HAP-1 (cell line): ENCODE data around the gene CTTN.
"Not testable (repeated sequence)": the region's sequence is repeated elsewhere in the genome, so short reads cannot be mapped to it uniquely, and the experiment has no call there.

Experiments used
- DNase-seq, 2 experiments: peaks; one replicate each; pipeline ENCODE4 v3.0.0-alpha.2; 2016 to 2020; ENCODE audit warnings: low spot score in 2 of 2
- H3K27me3 ChIP-seq: fragments of 250-450 bp; sonication (Bioruptor Pico); 2 replicates; pipeline ENCODE4 v1.5.1; 2020; ENCODE audit warnings: low read depth, mild to moderate bottlenecking, moderate library complexity
- H3K36me3 ChIP-seq: fragments of 250-450 bp; sonication (Bioruptor Pico); replicated peaks from 2 replicates; pipeline ENCODE4 v1.5.1; 2020; ENCODE audit warnings: mild to moderate bottlenecking
- H3K4me1 ChIP-seq: fragments of 250-450 bp; sonication (Bioruptor Pico); 2 replicates; pipeline ENCODE4 v1.5.1; 2020; ENCODE audit warnings: mild to moderate bottlenecking
- H3K4me3 ChIP-seq: fragments of 250-450 bp; sonication (Bioruptor Pico); 2 replicates; pipeline ENCODE4 v1.5.1; 2020; ENCODE audit warnings: mild to moderate bottlenecking, moderate library complexity
- H3K9me3 ChIP-seq: fragments of 250-450 bp; sonication (Bioruptor Pico); 2 replicates; pipeline ENCODE4 v1.5.1; 2020; ENCODE audit warnings: mild to moderate bottlenecking, moderate library complexity
- in situ Hi-C: fragments of 300-500 bp; cut with MboI; formaldehyde crosslinking; loops from 3 replicates; pipeline ENCODE4 v1.14.3; 2020; ENCODE audit warnings: low sequenced_read_pairs, inconsistent platforms, mixed read lengths

Gene CTTN

DNA sequence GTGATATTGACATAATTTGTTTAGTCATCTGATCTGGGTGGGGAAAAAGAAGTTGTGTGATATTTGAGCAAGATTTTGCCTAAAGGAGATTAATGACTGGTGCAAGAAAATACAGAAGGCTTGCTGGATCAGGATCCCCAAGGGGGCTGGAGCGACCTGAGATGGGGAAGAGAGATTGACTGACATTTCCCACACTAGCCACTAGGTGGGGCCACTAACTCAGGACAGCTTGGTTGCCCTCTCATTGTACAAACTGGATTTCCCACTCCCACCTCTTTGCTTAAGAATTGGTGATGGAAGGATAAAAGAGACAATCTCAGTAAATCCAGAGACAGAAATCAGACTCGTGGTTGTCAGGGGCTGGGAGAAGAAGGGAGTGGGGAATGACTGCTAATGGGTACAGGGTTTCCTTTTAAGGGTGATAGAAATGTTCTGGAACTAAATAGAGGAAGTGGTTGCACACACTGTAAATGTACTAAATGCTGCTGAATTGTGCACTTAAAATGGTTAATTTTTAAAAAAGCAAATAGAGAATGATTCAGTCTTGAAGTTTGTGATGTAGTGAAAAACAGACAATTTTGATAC is 50.7 kb downstream of the CTTN start:
- Histone ChIP-seq H3K4me1 (no peaks in the 10 kb centered on the region), H3K4me3 (no peak overlapping the region), H3K27me3 (no peaks in the 10 kb centered on the region), H3K9me3 (no peaks in the 10 kb centered on the region), H3K36me3 (no peaks in the 10 kb centered on the region)
- in situ Hi-C loops = no loop called here
- DNase-seq = no peak

DNA sequence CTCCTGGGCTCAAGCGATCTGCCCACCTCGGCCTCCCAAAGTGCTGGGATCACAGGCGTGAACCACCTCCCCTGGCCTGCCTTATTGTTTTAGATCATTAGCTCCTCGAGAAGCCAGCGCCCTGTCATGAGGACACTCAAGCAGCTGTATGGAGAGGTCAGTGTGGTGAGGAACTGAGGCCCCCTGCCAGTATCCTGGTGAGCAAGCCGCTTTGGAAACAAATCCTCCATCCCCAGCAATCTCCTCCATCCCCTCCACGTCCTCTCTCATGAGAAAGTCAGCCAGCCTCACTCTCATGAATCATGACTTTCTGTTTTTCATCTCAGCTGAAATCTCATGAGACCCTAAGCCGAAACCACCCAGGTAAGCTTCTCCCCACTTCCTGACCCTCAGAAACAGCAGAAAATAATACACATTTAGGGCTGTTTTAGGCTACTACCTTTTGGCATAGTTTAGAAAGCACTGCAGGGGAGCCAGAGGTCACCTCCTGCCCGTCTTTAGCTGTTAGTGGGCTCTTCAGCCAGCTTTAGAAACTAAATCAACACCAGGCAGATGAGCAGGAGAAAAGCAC is 56.0 kb downstream of the CTTN start:
- no peak overlapping the region for H3K4me3 ChIP-seq
- no peaks in the 10 kb centered on the region for H3K4me1 ChIP-seq
- in situ Hi-C loops = loop anchor here (25.0 kb wide), 1 partner anchor 958 kb away; no protein-coding TSS in a partner anchor
- no peaks in the 10 kb centered on the region for H3K36me3 ChIP-seq
- DNase-seq = no peak
- H3K9me3 ChIP-seq = no peaks in the 10 kb centered on the region
- H3K27me3 ChIP-seq = no peaks in the 10 kb centered on the region

DNA sequence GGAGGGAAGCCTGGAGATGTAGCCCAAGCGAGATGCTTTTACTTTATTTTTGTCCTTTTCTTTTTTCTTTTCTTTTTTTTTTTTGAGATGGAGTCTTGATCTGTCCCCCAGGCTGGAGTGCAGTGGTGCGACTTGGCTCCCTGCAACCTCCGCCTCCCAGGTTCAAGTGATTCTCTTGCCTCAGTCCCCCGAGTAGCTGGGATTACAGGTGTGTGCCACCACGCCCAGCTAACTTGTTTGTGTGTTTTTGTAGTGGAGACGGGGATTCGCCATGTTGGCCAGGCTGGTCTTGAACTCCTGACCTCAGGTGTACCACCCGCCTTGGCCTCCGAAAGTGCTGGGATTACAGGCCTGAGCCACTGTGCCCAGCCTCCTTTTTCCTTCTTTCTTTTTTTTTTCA is 56.5 kb downstream of the CTTN start:
- not testable (repeated sequence) for H3K36me3 ChIP-seq, H3K4me3 ChIP-seq, H3K4me1 ChIP-seq, H3K27me3 ChIP-seq, H3K9me3 ChIP-seq, DNase-seq
- in situ Hi-C loops = loop anchor here (25.0 kb wide), 1 partner anchor 957 kb away; no protein-coding TSS in a partner anchor

DNA sequence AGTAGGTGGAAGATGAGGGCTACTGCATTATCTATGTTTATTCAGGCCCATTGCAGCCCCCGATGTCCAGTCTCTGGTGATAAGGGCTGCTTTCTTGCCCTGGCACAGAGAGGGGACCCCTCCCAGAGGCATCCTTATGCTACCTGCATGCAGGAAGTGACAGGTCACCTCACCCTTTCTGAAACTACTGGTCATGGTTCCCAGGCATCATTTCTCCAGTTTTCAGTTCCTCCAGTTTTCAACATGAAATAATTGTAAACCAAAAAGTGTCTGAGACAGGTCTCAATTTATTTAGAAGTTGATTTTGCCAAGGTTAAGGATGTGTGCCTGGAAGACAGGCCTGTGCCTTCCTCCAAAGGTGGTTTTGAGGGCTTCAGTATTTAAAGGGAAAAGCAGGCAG is 57.0 kb downstream of the CTTN start:
- Histone ChIP-seq H3K4me3 (no peak overlapping the region), H3K4me1 (no peaks in the 10 kb centered on the region), H3K9me3 (no peaks in the 10 kb centered on the region), H3K36me3 (no peaks in the 10 kb centered on the region), H3K27me3 (no peaks in the 10 kb centered on the region)
- in situ Hi-C loops = loop anchor here (25.0 kb wide), 1 partner anchor 957 kb away; no protein-coding TSS in a partner anchor
- DNase-seq = no peak

DNA sequence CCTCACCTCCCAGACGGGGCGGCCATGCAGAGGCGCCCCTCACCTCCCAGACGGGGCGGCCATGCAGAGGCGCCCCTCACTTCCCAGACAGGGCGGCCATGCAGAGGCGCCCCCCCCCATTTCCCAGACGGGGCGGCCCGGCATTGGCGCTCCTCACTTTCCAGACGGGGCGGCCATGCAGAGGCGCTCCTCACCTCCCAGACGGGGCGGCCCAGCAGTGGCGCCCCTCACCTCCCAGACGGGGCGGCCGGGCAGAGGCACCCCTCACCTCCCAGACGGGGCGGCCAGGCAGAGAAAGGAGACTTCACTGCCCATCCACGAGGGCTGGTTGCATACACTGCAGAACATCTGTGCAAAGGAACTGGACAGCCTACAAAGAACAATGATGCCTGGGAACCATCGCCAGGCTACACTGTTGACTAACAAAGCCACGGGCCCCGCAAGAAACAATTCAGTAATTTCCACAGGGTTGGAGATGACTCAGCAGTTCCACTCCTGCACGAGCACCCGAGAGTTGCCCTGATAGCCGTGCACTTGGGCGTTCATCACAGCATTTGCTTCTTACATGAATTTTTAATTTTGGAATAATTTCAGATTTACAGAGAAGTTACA is 58.7 kb downstream of the CTTN start:
- in situ Hi-C loops = loop anchor here (25.0 kb wide), 1 partner anchor 955 kb away; no protein-coding TSS in a partner anchor
- no peak for DNase-seq
- Histone ChIP-seq H3K27me3 (no peaks in the 10 kb centered on the region), H3K36me3 (no peaks in the 10 kb centered on the region), H3K9me3 (no peaks in the 10 kb centered on the region), H3K4me1 (no peaks in the 10 kb centered on the region), H3K4me3 (no peak overlapping the region)

DNA sequence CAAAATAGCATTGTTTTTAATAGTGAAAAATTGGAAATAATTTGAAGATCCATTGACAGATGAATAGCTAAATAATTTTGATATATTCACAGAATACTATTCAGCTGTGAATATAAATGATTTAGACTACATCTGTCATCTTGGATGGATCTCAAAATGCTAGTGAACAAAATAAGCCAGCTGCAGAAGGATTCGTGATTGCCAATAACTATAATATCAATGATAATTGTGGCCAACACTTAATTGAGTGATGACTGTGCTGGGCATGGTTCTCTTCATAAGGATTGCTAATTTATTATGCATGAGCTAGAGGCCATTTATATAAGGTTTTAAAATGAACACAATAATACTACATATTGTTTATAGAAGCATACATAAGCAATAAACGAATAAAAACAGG is 60.4 kb downstream of the CTTN start:
- Histone ChIP-seq H3K9me3 (no peaks in the 10 kb centered on the region), H3K27me3 (no peaks in the 10 kb centered on the region), H3K36me3 (no peaks in the 10 kb centered on the region), H3K4me1 (no peaks in the 10 kb centered on the region), H3K4me3 (no peak overlapping the region)
- in situ Hi-C loops = loop anchor here (25.0 kb wide), 1 partner anchor 954 kb away; no protein-coding TSS in a partner anchor
- DNase-seq = no peak

DNA sequence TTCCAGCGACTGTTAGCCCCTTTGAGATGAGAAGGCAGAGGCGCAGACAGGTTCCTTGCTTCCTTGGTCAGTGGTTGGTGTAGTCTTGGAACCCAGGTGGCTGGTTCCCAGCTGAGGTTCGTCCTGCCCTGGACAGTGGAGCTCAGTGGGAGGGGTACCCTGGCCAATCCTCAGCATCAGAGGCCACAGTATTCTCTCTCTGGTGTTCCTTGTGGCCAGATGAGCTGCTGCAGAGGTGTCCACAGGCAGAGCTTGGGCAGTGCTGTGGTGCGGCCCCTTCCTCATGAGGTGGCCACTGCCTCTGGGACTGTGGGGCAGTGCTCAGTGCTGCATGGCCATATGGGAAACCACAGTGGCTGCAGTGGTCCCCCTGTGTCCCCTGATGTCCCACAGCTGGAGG is 61.8 kb downstream of the CTTN start:
- in situ Hi-C loops = loop anchor here (25.0 kb wide), 1 partner anchor 952 kb away; no protein-coding TSS in a partner anchor
- DNase-seq = no peak
- Histone ChIP-seq H3K4me3 (no peak overlapping the region), H3K27me3 (no peaks in the 10 kb centered on the region), H3K9me3 (no peaks in the 10 kb centered on the region), H3K36me3 (no peaks in the 10 kb centered on the region), H3K4me1 (no peaks in the 10 kb centered on the region)

DNA sequence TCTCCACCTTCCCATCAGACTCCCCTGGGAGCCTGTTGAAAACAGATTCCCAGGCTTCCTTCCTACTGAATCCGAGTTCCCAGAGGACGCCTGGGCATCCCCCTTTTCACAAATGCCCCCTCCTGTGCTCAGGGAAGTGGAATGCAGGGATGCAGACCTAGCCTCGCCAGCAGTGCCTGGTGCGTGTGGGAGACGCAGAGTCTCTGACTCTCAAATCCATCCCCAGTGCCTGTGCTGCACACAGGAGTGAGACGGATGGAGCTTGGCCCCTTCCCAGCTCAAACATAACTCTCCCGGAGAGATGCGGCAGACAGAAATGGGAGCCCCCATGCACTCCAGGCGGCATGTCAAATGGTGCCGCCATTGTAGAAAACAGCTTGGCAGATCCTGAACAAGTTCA is 62.6 kb downstream of the CTTN start:
- Histone ChIP-seq H3K4me3 (no peak overlapping the region), H3K27me3 (no peaks in the 10 kb centered on the region), H3K4me1 (no peaks in the 10 kb centered on the region), H3K36me3 (no peaks in the 10 kb centered on the region), H3K9me3 (no peaks in the 10 kb centered on the region)
- in situ Hi-C loops = loop anchor here (25.0 kb wide), 1 partner anchor 951 kb away; no protein-coding TSS in a partner anchor
- no peak for DNase-seq

DNA sequence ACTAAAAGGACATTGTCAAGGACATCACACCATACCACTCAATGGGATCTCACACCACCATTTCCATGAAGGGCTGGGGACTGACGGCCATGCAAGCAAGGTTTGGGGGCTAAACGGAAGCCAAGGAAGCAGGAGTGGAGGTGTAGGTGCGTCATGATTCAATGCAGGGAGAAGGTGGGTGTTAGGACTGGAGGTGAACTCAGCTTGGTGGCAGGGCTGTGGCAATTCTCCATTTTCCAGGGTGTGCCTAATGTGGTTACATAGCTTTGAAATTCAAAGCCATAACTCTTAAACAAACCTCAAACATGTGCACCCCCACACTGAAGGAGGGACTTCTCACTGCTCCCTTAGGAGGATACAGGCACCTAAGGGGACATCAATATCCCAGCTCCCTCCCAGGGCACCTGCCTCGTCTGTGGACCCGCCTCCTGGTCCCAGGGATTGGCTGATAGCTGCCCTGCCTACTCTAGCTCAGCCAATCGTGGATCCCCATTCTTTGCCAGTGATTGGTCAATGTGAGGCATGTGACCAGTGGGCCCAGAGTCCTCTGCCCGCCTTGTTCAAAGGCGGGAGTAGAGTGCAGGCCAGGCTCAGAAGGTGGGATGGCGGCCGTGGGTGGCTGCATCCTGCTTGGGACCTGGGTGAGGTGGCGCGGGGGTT is 64.6 kb downstream of the CTTN start:
- Histone ChIP-seq H3K36me3 (no peaks in the 10 kb centered on the region), H3K4me1 (no peaks in the 10 kb centered on the region), H3K27me3 (no peaks in the 10 kb centered on the region), H3K9me3 (no peaks in the 10 kb centered on the region), H3K4me3 (no peak overlapping the region)
- in situ Hi-C loops = loop anchor here (25.0 kb wide), 1 partner anchor 949 kb away; no protein-coding TSS in a partner anchor
- no peak for DNase-seq

DNA sequence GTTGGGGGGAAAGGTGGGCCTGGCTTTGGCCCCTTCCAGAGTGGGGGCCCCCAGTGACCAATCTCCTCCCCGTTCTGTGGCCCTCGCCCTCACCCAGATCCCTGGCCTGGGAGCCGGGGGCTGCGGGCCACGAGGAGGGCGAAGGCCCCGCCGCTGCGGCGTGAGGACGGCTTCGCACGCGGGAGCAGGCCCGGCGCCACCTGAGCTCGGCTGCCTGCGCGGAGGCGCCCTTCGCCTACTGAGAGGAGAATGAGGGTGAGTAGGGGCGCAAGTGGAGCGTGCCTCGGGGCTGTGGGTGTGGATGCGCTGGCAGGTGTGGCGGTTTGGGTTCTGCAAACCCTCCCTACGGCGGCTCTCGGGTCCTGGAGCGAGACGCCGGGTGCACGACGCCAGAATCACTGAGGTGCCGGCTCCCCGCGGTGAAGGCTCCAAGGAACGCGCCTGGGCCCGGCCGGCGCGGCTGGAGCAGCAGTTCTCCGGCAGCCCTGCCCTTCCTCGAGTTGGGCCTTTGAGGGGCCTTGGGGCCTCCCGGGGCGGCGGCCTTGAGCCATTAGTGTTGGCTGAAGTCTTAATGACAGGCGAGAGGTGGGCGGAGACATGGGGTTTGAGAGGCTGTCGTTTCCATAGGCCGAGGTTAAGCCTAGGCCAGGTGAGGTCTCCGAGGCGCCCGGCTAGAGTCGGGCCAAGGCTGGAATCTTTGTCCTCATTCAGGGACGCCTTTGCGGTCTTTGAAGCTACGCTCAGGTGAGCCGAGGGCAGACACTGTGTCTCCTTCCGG is 65.3 kb downstream of the CTTN start:
- H3K36me3 ChIP-seq = no peaks in the 10 kb centered on the region
- no peak overlapping the region for H3K4me3 ChIP-seq
- no peaks in the 10 kb centered on the region for H3K9me3 ChIP-seq
- in situ Hi-C loops = loop anchor here (25.0 kb wide), 1 partner anchor 949 kb away; no protein-coding TSS in a partner anchor
- H3K4me1 ChIP-seq = no peaks in the 10 kb centered on the region
- DNase-seq = no peak
- H3K27me3 ChIP-seq = no peaks in the 10 kb centered on the region

DNA sequence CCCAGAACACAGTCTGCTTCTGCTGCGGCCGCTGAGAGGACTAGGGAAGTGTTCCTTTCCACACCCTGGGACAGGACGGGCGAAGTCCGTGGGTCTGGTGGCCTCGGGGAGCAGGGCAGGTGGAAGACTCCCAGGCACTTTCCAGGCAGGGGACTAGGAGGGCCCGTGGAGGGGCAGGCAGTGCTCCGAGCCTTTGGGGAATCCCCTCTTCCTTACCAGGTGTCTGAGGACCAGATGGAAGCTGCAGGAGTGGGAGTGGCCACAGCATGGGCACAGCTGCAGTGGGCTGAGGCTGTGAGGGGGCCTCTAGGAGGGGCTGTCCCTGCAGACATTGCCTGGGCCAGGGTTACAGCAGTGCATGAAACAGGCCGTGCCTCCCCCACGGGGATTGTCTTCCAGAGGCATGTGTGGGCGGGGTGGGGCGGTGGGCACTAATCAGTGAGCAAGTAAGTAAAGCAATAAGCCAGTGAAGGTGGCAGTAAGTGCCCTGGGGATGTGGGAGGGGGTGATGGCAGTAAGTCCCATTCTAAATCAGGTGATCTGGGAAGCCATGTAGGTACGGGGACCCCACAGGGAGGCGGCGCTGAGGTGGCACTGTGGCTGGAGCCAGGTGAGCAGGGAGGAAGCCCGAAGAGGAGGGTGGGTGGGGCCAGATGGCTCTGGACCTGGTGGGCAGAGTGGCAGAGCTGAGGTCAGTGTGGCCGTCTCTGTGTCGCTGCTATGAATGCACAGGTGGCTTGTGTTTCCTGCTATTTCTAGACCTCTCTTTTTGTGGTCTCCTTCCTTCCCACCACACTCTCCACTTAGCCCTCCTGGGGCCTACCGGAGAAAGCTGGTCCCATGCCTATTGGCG is 66.4 kb downstream of the CTTN start:
- DNase-seq = no peak
- no peak overlapping the region for H3K4me3 ChIP-seq
- no peaks in the 10 kb centered on the region for H3K9me3 ChIP-seq
- H3K27me3 ChIP-seq = no peaks in the 10 kb centered on the region
- H3K4me1 ChIP-seq = no peaks in the 10 kb centered on the region
- in situ Hi-C loops = loop anchor here (25.0 kb wide), 1 partner anchor 948 kb away; no protein-coding TSS in a partner anchor
- no peaks in the 10 kb centered on the region for H3K36me3 ChIP-seq

DNA sequence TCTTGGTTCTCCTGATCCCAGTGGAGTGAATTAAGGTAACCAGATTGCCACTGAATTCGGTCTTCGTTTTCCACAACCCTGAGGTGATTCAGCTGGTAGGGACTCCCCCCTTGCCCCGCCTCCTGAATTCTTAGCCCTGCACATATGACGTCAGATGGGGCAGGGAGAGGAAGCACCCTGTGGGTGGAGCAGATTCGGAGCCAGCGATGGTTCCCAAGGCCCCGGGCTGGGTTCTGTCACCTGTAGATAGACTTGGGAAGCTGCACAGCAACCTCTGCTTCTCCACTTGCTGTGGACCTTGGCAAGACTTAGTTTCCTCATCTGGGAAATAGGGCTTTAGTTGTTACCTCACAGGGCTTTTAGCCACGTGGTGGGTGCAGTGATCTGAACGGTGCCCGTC is 67.8 kb downstream of the CTTN start:
- Histone ChIP-seq H3K36me3 (no peaks in the 10 kb centered on the region), H3K4me1 (no peaks in the 10 kb centered on the region), H3K27me3 (no peaks in the 10 kb centered on the region), H3K9me3 (no peaks in the 10 kb centered on the region), H3K4me3 (no peak overlapping the region)
- no peak for DNase-seq
- in situ Hi-C loops = loop anchor here (25.0 kb wide), 1 partner anchor 946 kb away; no protein-coding TSS in a partner anchor
